H9 (cell line): ENCODE measurements around the gene TTN. TPM values are rescaled to one million over a fixed set of nuclear protein-coding genes. Genes with fewer than 3 reads are reported as not detected.

Experiments
- DNase-seq: peaks from one replicate; pipeline ENCODE4 v3.0.0-alpha.2; 2017
- H2AFZ ChIP-seq: one replicate; pipeline ENCODE4 v1.6.1; 2013; ENCODE audit warnings: mild to moderate bottlenecking, low read length, control low read depth, moderate library complexity
- H2AK5ac ChIP-seq: 2 replicates; pipeline ENCODE4 v1.6.1; 2013; ENCODE audit warnings: low read length, control low read depth, mixed read lengths; ENCODE audit not compliant: insufficient read length
- H2BK120ac ChIP-seq: one replicate; pipeline ENCODE4 v1.6.1; 2013; ENCODE audit warnings: low read depth, mild to moderate bottlenecking, low read length, control low read depth, inconsistent platforms; ENCODE audit not compliant: poor library complexity, severe bottlenecking
- H2BK12ac ChIP-seq: 2 replicates; pipeline ENCODE4 v1.6.1; 2013; ENCODE audit warnings: low read length, control low read depth, mixed read lengths, low read depth; ENCODE audit not compliant: insufficient read length
- H2BK15ac ChIP-seq: 2 replicates; pipeline ENCODE4 v1.6.1; 2013; ENCODE audit warnings: low read depth, low read length, control low read depth
- H2BK20ac ChIP-seq: one replicate; pipeline ENCODE4 v1.6.1; 2013; ENCODE audit warnings: low read depth, mild to moderate bottlenecking, low read length, control low read depth, inconsistent platforms; ENCODE audit not compliant: poor library complexity, severe bottlenecking
- H2BK5ac ChIP-seq: 2 replicates; pipeline ENCODE4 v1.6.1; 2013; ENCODE audit warnings: low read length, control low read depth, mixed read lengths; ENCODE audit not compliant: insufficient read length
- H3K14ac ChIP-seq: 2 replicates; pipeline ENCODE4 v1.6.1; 2013; ENCODE audit warnings: low read length, control low read depth; ENCODE audit not compliant: insufficient read depth
- H3K18ac ChIP-seq: 2 replicates; pipeline ENCODE4 v1.6.1; 2013; ENCODE audit warnings: low read depth, mild to moderate bottlenecking, mixed read lengths, low read length, control low read depth; ENCODE audit not compliant: insufficient read length
- H3K23ac ChIP-seq: 2 replicates; pipeline ENCODE4 v1.6.1; 2013; ENCODE audit warnings: low read length, control low read depth, mixed read lengths, low read depth; ENCODE audit not compliant: insufficient read length
- H3K23me2 ChIP-seq: 2 replicates; pipeline ENCODE4 v1.6.1; 2013; ENCODE audit warnings: low read depth, mild to moderate bottlenecking, mixed read lengths, low read length, control low read depth; ENCODE audit not compliant: insufficient read length, poor library complexity, severe bottlenecking
- H3K27ac ChIP-seq: 2 replicates; pipeline ENCODE4 v1.5.1; 2013; ENCODE audit warnings: low read length, control low read depth, mixed read lengths, low read depth; ENCODE audit not compliant: insufficient read length
- H3K27me3 ChIP-seq: 2 replicates; pipeline ENCODE4 v1.6.1; 2013; ENCODE audit warnings: low read length, control low read depth, inconsistent platforms; ENCODE audit not compliant: insufficient read depth
- H3K4ac ChIP-seq: 2 replicates; pipeline ENCODE4 v1.6.1; 2013; ENCODE audit warnings: low read depth, mild to moderate bottlenecking, control low read depth, inconsistent platforms, low read length, moderate library complexity
- H3K4me1 ChIP-seq: 2 replicates; pipeline ENCODE4 v1.6.1; 2013; ENCODE audit warnings: low read length, control low read depth, inconsistent platforms; ENCODE audit not compliant: insufficient read depth
- H3K4me2 ChIP-seq: 2 replicates; pipeline ENCODE4 v1.6.1; 2013; ENCODE audit warnings: low read length, control low read depth, mixed read lengths; ENCODE audit not compliant: insufficient read length, insufficient read depth
- H3K56ac ChIP-seq: 2 replicates; pipeline ENCODE4 v1.6.1; 2013; ENCODE audit warnings: low read depth, mild to moderate bottlenecking, mixed read lengths, low read length, control low read depth; ENCODE audit not compliant: insufficient read length
- H3K79me1 ChIP-seq: 2 replicates; pipeline ENCODE4 v1.6.1; 2013; ENCODE audit warnings: low read depth, mild to moderate bottlenecking, moderate library complexity, low read length, control low read depth, inconsistent platforms; ENCODE audit not compliant: insufficient read depth, poor library complexity, severe bottlenecking
- H3K79me2 ChIP-seq: 2 replicates; pipeline ENCODE4 v1.6.1; 2013; ENCODE audit warnings: low read length, control low read depth, inconsistent platforms; ENCODE audit not compliant: insufficient read depth
- H3K9ac ChIP-seq: 2 replicates; pipeline ENCODE4 v1.6.1; 2013; ENCODE audit warnings: low read length, control low read depth, mixed read lengths; ENCODE audit not compliant: insufficient read length; ENCODE audit errors: extremely low read depth
- H3K9me3 ChIP-seq: one replicate; pipeline ENCODE4 v1.6.1; 2013; ENCODE audit warnings: low read depth, low read length, inconsistent platforms; ENCODE audit not compliant: control insufficient read depth
- H3T11ph ChIP-seq: one replicate; pipeline ENCODE4 v1.6.1; 2013; ENCODE audit warnings: mild to moderate bottlenecking, low read length, control low read depth, inconsistent platforms
- H4K20me1 ChIP-seq: one replicate; pipeline ENCODE4 v1.6.1; 2013; ENCODE audit not compliant: control insufficient read depth, insufficient read length, insufficient read depth
- H4K5ac ChIP-seq: 2 replicates; pipeline ENCODE4 v1.6.1; 2013; ENCODE audit warnings: low read depth, mild to moderate bottlenecking, mixed read lengths, low read length, control low read depth; ENCODE audit not compliant: insufficient read length
- H4K8ac ChIP-seq: replicated peaks from 2 replicates; pipeline ENCODE4 v1.6.1; 2013; ENCODE audit warnings: low read length, control low read depth, mixed read lengths, low read depth; ENCODE audit not compliant: insufficient read length
- H4K91ac ChIP-seq: 2 replicates; pipeline ENCODE4 v1.6.1; 2013; ENCODE audit warnings: low read depth, mild to moderate bottlenecking, moderate library complexity, mixed read lengths, low read length, control low read depth; ENCODE audit not compliant: insufficient read length
- H3K27ac Mint-ChIP-seq, 3 experiments: 2 replicates in 2 of 3; 3 replicates in 1 of 3; pipeline ENCODE4 v1.8.0; 2020 to 2021; ENCODE audit warnings: mixed read lengths in 3 of 3, mild to moderate bottlenecking in 1 of 3, moderate library complexity in 1 of 3
- H3K27me3 Mint-ChIP-seq: 2 replicates; pipeline ENCODE4 v1.8.0; 2021; ENCODE audit warnings: low read depth, mild to moderate bottlenecking, moderate library complexity, mixed read lengths
- H3K36me3 Mint-ChIP-seq, 3 experiments: 2 replicates in 2 of 3; 3 replicates in 1 of 3; pipeline ENCODE4 v1.8.0; 2020 to 2021; ENCODE audit warnings: low read depth in 3 of 3, mixed read lengths in 3 of 3; ENCODE audit not compliant: insufficient read depth in 1 of 3
- H3K4me1 Mint-ChIP-seq, 2 experiments: 2 replicates each; pipeline ENCODE4 v1.8.0; 2020; ENCODE audit warnings: mixed read lengths in 2 of 2
- H3K4me3 Mint-ChIP-seq, 2 experiments: 2 replicates in 1 of 2; 3 replicates in 1 of 2; pipeline ENCODE4 v1.8.0; 2020 to 2021; ENCODE audit warnings: mild to moderate bottlenecking in 2 of 2, mixed read lengths in 2 of 2, moderate library complexity in 1 of 2
- H3K9me3 Mint-ChIP-seq, 2 experiments: 2 replicates in 1 of 2; 3 replicates in 1 of 2; pipeline ENCODE4 v1.8.0; 2020; ENCODE audit warnings: mild to moderate bottlenecking in 2 of 2, mixed read lengths in 2 of 2, moderate library complexity in 1 of 2
- WGBS: extraction: QIAGEN DNeasy Blood & Tissue Kit; methylation state at CpG from one replicate; pipeline ENCODE4 v1.1.7; 2013; ENCODE audit warnings: missing lambda C conversion rate, low lambda C conversion rate, mixed read lengths; ENCODE audit not compliant: insufficient read length; ENCODE audit errors: extremely low coverage; 5-methylcytosine and 5-hydroxymethylcytosine counted together
- total RNA-seq: library from RNA; stranded (reverse); gene quantifications from 2 replicates; pipeline ENCODE4 v1.2.1, GENCODE V29; 2021
- TF ChIP-seq, protein P1 (sequence below): fragments of 200-600 bp; sonication (generic); conservative IDR thresholded peaks from 3 replicates; pipeline ENCODE4 v1.8.0; 2021; ENCODE audit warnings: antibody characterized with exemption, mild to moderate bottlenecking

Gene TTN
- total RNA-seq, 1 experiment from 2014 or later: 0.70 TPM

DNA sequence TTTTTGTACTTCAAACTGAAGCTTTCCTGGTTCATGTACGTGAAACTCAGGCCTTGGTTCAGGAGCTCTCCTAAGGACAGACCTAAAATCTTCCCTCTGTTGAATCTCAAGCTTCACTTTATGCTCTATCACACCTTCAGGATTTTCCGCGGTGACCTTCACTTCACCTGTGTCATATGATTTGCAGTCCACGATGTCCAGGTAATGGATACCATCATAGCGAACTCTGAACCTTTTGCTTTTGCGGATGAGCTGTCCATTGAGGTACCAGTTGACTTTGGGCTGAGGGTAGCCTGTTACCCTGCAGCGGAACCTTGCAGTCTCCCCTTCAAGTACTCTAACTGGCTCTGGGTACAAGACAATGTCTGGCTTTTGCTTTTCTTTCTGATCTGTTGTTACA, 31.2 kb downstream of the TTN start:
- no peak overlapping the region for H3K27ac ChIP-seq
- WGBS: no CpG with 5 or more reads among the region's 7 CpGs
- H4K5ac ChIP-seq: no peak overlapping the region
- no peaks in the 10 kb centered on the region for H3K27me3 ChIP-seq
- no peak overlapping the region for H2BK120ac ChIP-seq
- no peaks in the 10 kb centered on the region for H3K9me3 ChIP-seq
- H3K9ac ChIP-seq: no peak overlapping the region
- H3K4me2 ChIP-seq: no peak overlapping the region
- no peak overlapping the region for H2BK12ac ChIP-seq
- H4K8ac ChIP-seq: no peak overlapping the region
- H3K4me1 Mint-ChIP-seq: no peaks in the 10 kb centered on the region
- H2AFZ ChIP-seq: no peak overlapping the region
- no peaks in the 10 kb centered on the region for H3K79me2 ChIP-seq
- H2BK15ac ChIP-seq: no peak overlapping the region
- no peak overlapping the region for H3K23ac ChIP-seq
- no peaks in the 10 kb centered on the region for H4K20me1 ChIP-seq
- H3K27me3 Mint-ChIP-seq: no peaks in the 10 kb centered on the region
- no peaks in the 10 kb centered on the region for H3K23me2 ChIP-seq
- H3K18ac ChIP-seq: no peak overlapping the region
- H2BK20ac ChIP-seq: no peak overlapping the region
- H3K56ac ChIP-seq: no peak overlapping the region
- no peak overlapping the region for H4K91ac ChIP-seq
- no peak overlapping the region for H2BK5ac ChIP-seq
- H3K79me1 ChIP-seq: no peaks in the 10 kb centered on the region
- no peak overlapping the region for H3K4ac ChIP-seq
- H3K36me3 Mint-ChIP-seq: peaks cover 0 to 1% (median 0%) of the 10 kb centered on the region in 3 experiments; a peak in 1 of 7 replicates
- H3T11ph ChIP-seq: no peak overlapping the region
- no peak overlapping the region for H3K27ac Mint-ChIP-seq
- H3K4me3 Mint-ChIP-seq: no peak overlapping the region
- H3K9me3 Mint-ChIP-seq: no peaks in the 10 kb centered on the region; a peak in 1 of 5 replicates
- H3K4me1 ChIP-seq: no peaks in the 10 kb centered on the region
- DNase-seq: no peak
- no peak overlapping the region for H2AK5ac ChIP-seq
- no peak overlapping the region for H3K14ac ChIP-seq
- TF ChIP-seq, protein P1, sequence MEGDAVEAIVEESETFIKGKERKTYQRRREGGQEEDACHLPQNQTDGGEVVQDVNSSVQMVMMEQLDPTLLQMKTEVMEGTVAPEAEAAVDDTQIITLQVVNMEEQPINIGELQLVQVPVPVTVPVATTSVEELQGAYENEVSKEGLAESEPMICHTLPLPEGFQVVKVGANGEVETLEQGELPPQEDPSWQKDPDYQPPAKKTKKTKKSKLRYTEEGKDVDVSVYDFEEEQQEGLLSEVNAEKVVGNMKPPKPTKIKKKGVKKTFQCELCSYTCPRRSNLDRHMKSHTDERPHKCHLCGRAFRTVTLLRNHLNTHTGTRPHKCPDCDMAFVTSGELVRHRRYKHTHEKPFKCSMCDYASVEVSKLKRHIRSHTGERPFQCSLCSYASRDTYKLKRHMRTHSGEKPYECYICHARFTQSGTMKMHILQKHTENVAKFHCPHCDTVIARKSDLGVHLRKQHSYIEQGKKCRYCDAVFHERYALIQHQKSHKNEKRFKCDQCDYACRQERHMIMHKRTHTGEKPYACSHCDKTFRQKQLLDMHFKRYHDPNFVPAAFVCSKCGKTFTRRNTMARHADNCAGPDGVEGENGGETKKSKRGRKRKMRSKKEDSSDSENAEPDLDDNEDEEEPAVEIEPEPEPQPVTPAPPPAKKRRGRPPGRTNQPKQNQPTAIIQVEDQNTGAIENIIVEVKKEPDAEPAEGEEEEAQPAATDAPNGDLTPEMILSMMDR: no peak
